WTC11 (cell line): ENCODE data around the gene CHID1. TPM values are rescaled to one million over a fixed set of nuclear protein-coding genes. Genes with fewer than 3 reads are reported as not detected.

Experiments used
- ATAC-seq: fragments of 200-7000 bp; cut with Tn5 transposase; 2 replicates; pipeline ENCODE4 v1.10.0; 2021; ENCODE audit warnings: mild to moderate bottlenecking, moderate library complexity
- CTCF ChIA-PET: fragments of 300-600 bp; sonication (Branson Sonifier 250); formaldehyde crosslinking; loops from one replicate; lab custom pipeline; 2021; ENCODE audit warnings: antibody characterized with exemption; lab: Charles Lee
- POLR2A ChIA-PET: fragments of 350-600 bp; sonication (Branson Sonifier 250); formaldehyde crosslinking; loops from one replicate; lab custom pipeline; 2021; ENCODE audit warnings: antibody characterized with exemption; lab: Charles Lee
- DNase-seq: peaks from one replicate; pipeline ENCODE4 v3.0.0; 2021; ENCODE audit warnings: low spot score
- H3K27ac Mint-ChIP-seq: 2 replicates; pipeline ENCODE4 v1.8.0; 2021; ENCODE audit warnings: mixed read lengths
- H3K27me3 Mint-ChIP-seq: 2 replicates; pipeline ENCODE4 v1.8.0; 2021; ENCODE audit warnings: low read depth, mild to moderate bottlenecking, moderate library complexity, mixed read lengths
- H3K36me3 Mint-ChIP-seq: 2 replicates; pipeline ENCODE4 v1.8.0; 2021; ENCODE audit warnings: mixed read lengths
- H3K4me1 Mint-ChIP-seq: 2 replicates; pipeline ENCODE4 v1.8.0; 2022; ENCODE audit warnings: mixed read lengths
- H3K4me3 Mint-ChIP-seq: 2 replicates; pipeline ENCODE4 v1.8.0; 2021; ENCODE audit warnings: mild to moderate bottlenecking, moderate library complexity, mixed read lengths
- H3K9me3 Mint-ChIP-seq: 2 replicates; pipeline ENCODE4 v1.8.0; 2021; ENCODE audit warnings: mixed read lengths
- ELF4 ChIP-seq: sonication (generic); formaldehyde crosslinking; IDR thresholded peaks from 2 replicates; pipeline ENCODE4 v1.8.1; 2022; ENCODE audit warnings: low read depth, mild to moderate bottlenecking, moderate library complexity, missing genetic modification reagents
- EMX1 ChIP-seq: fragments of 250-450 bp; sonication (Bioruptor Pico); IDR thresholded peaks from 2 replicates; pipeline ENCODE4 v1.8.0; 2021; ENCODE audit warnings: mild to moderate bottlenecking
- ETV6 ChIP-seq: sonication (generic); formaldehyde crosslinking; IDR thresholded peaks from 2 replicates; pipeline ENCODE4 v1.8.1; 2022; ENCODE audit warnings: mild to moderate bottlenecking, missing genetic modification reagents
- FOXJ3 ChIP-seq: sonication (generic); formaldehyde crosslinking; IDR thresholded peaks from 2 replicates; pipeline ENCODE4 v1.9.0; 2021; ENCODE audit warnings: missing genetic modification reagents, mild to moderate bottlenecking, borderline replicate concordance
- GABPB1 ChIP-seq: sonication (generic); formaldehyde crosslinking; IDR thresholded peaks from 2 replicates; pipeline ENCODE4 v1.8.1; 2023; ENCODE audit warnings: mild to moderate bottlenecking, missing genetic modification reagents
- GRHL2 ChIP-seq: fragments of 250-450 bp; sonication (Bioruptor Pico); IDR thresholded peaks from 2 replicates; pipeline ENCODE4 v1.8.0; 2022; ENCODE audit warnings: mild to moderate bottlenecking, moderate library complexity; ENCODE audit not compliant: insufficient replicate concordance, severe bottlenecking
- KAT7 ChIP-seq: sonication (generic); formaldehyde crosslinking; IDR thresholded peaks from 2 replicates; pipeline ENCODE4 v1.8.1; 2023; ENCODE audit warnings: missing genetic modification reagents, mild to moderate bottlenecking, borderline replicate concordance
- MXD4 ChIP-seq: fragments of 250-450 bp; sonication (Bioruptor Pico); IDR thresholded peaks from 2 replicates; pipeline ENCODE4 v1.8.0; 2021; ENCODE audit warnings: mild to moderate bottlenecking, moderate library complexity, borderline replicate concordance
- NFATC4 ChIP-seq: fragments of 250-450 bp; sonication (Bioruptor Pico); IDR thresholded peaks from 2 replicates; pipeline ENCODE4 v1.9.0; 2021; ENCODE audit warnings: mild to moderate bottlenecking
- NFYB ChIP-seq: sonication (generic); formaldehyde crosslinking; conservative IDR thresholded peaks from 2 replicates; pipeline ENCODE4 v1.8.0; 2022; ENCODE audit warnings: low read depth, missing genetic modification reagents
- NR1H2 ChIP-seq: sonication (generic); formaldehyde crosslinking; IDR thresholded peaks from 2 replicates; pipeline ENCODE4 v1.9.0; 2021; ENCODE audit warnings: mild to moderate bottlenecking, moderate library complexity, missing genetic modification reagents
- PRRX2 ChIP-seq: fragments of 250-450 bp; sonication (Bioruptor Pico); IDR thresholded peaks from 2 replicates; pipeline ENCODE4 v1.8.0; 2021; ENCODE audit warnings: mild to moderate bottlenecking
- SMAD3 ChIP-seq: sonication (generic); formaldehyde crosslinking; IDR thresholded peaks from 2 replicates; pipeline ENCODE4 v1.8.0; 2022; ENCODE audit warnings: missing genetic modification reagents, mild to moderate bottlenecking, borderline replicate concordance
- TP53 ChIP-seq: sonication (generic); formaldehyde crosslinking; IDR thresholded peaks from 2 replicates; pipeline ENCODE4 v1.8.1; 2023; ENCODE audit warnings: mild to moderate bottlenecking, missing genetic modification reagents
- ZNF263 ChIP-seq: sonication (generic); formaldehyde crosslinking; IDR thresholded peaks from 2 replicates; pipeline ENCODE4 v1.8.1; 2022; ENCODE audit warnings: low read depth, mild to moderate bottlenecking, moderate library complexity, missing genetic modification reagents
- ZNF423 ChIP-seq: fragments of 250-450 bp; sonication (Bioruptor Pico); IDR thresholded peaks from 2 replicates; pipeline ENCODE4 v2.1.2; 2022; ENCODE audit warnings: mild to moderate bottlenecking, moderate library complexity
- total RNA-seq: library from RNA; stranded (reverse); gene quantifications from 3 replicates; pipeline ENCODE4 v1.2.3, GENCODE V29; 2021
- TF ChIP-seq, protein P1 (sequence below): sonication (generic); formaldehyde crosslinking; IDR thresholded peaks from 2 replicates; pipeline ENCODE4 v1.8.1; 2022; ENCODE audit warnings: mild to moderate bottlenecking, moderate library complexity, missing genetic modification reagents
- TF ChIP-seq, protein P2 (sequence below): fragments of 200-600 bp; IDR thresholded peaks from 2 replicates; pipeline ENCODE4 v1.8.0; 2022; ENCODE audit warnings: antibody characterized with exemption
- TF ChIP-seq, protein P3 (sequence below): sonication (generic); formaldehyde crosslinking; IDR thresholded peaks from 2 replicates; pipeline ENCODE4 v1.8.1; 2023; ENCODE audit warnings: mild to moderate bottlenecking, moderate library complexity, missing genetic modification reagents
- TF ChIP-seq, protein P4 (sequence below): fragments of 250-450 bp; sonication (Bioruptor Pico); conservative IDR thresholded peaks from 2 replicates; pipeline ENCODE4 v1.9.0; 2021; ENCODE audit warnings: mild to moderate bottlenecking

The CHID1 gene
- total RNA-seq, 1 experiment from 2014 or later, result 92.8 TPM

DNA sequence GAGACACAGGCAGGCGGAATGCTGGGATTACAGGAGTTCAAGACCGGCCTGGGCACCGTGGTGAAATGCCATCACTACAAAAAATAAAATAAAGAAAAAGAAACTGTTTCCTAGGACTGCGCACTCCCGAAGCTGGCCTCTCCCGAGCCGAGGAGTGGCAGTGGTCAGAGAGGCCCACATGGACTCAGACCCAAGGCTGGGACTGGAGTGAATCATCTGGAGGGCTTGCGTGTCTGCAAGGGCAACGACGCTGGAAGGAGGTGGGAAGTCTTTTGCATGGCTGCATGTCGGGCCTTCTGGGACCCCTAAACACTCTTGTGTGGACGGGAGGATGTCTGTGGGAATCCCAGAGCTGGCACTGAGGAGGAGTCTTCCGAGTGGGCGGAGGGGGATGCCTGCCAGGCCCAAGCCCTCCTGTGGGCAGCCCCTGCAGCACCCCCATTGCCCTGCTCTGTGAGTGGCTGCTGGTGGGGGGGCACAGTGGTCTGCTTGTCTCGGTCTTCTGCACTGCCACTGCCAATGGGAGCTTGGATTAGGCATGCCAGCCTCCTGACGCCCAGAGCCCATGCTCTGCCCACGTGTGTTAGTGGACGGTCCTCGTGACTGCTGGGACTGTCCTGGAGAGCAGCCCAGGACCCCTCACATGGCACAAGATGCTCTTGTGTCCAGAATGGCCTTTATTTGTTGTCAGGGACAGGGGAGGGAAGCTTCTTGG lies 13.2 kb upstream of the CHID1 start:
- CTCF ChIA-PET, result interaction anchor here (0.8 to 6.1 kb wide), 4 partner anchors 12 to 127 kb away, joined by 3 to 43 read pairs (median 18); partner anchors contain the start of gene CHID1

DNA sequence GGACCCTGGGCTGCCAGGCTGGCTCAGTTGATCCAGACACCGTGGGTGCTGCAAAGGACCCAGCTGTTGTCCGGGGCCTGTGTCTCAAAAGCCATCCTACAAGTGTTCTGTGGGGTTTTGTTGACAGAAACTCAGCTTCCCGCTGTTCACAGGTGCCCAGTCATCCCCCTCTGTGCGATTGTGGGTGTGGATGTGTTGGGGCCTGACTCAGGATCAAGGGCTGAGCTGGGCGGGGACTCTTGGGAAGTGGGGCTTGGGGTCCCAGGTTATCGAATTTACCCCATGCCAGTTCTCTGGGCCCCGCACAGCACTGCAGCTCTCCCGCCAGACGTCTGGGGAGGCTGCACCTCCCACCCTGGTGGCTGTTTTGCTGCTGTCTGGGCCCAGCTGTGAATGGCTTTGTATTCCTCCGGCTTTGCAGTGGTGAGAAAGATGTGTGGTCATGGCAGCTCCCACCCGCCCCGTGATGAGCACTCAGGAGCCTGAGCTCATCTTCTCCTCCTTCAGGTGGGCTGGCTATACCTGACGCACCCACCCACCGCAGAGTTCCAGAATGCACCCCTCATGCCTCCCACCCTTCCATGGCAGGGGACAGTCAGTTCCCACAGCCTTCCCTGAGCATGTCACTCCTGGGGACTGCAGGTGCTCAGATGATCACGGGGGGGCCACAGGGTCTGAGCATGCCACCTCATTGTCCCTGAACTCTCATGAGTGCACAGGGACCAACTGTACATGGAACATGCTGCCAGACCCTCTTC lies 11.5 kb upstream of the CHID1 start:
- no peaks in the 10 kb centered on the region for H3K36me3 Mint-ChIP-seq
- H3K4me3 Mint-ChIP-seq, result no peak overlapping the region
- no peaks in the 10 kb centered on the region for H3K9me3 Mint-ChIP-seq
- no peaks in the 10 kb centered on the region for H3K27me3 Mint-ChIP-seq
- peaks cover 7% of the 10 kb centered on the region for H3K4me1 Mint-ChIP-seq
- DNase-seq, result no peak
- H3K27ac Mint-ChIP-seq, result 0 out of 2 replicates have a peak overlapping the region, but pooled peaks have one; percentile 65
- ChIA-PET POLR2A (interaction anchor here (1.7 kb wide), 1 partner anchor 11 kb away, joined by 4 read pairs; no protein-coding TSS in a partner anchor), CTCF (interaction anchor here (0.9 to 6.1 kb wide), 9 partner anchors 11 to 129 kb away, joined by 3 to 43 read pairs (median 6); partner anchors contain the start of gene CHID1)
- no peak for ATAC-seq
- TF ChIP-seq, protein P1, sequence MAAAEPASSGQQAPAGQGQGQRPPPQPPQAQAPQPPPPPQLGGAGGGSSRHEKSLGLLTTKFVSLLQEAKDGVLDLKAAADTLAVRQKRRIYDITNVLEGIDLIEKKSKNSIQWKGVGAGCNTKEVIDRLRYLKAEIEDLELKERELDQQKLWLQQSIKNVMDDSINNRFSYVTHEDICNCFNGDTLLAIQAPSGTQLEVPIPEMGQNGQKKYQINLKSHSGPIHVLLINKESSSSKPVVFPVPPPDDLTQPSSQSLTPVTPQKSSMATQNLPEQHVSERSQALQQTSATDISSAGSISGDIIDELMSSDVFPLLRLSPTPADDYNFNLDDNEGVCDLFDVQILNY (CRISPR knock-in tag), result no peak
- no peak for TF ChIP-seq ZNF263 (CRISPR knock-in tag)
- TF ChIP-seq SMAD3, result no peak
- TF ChIP-seq, protein P2, sequence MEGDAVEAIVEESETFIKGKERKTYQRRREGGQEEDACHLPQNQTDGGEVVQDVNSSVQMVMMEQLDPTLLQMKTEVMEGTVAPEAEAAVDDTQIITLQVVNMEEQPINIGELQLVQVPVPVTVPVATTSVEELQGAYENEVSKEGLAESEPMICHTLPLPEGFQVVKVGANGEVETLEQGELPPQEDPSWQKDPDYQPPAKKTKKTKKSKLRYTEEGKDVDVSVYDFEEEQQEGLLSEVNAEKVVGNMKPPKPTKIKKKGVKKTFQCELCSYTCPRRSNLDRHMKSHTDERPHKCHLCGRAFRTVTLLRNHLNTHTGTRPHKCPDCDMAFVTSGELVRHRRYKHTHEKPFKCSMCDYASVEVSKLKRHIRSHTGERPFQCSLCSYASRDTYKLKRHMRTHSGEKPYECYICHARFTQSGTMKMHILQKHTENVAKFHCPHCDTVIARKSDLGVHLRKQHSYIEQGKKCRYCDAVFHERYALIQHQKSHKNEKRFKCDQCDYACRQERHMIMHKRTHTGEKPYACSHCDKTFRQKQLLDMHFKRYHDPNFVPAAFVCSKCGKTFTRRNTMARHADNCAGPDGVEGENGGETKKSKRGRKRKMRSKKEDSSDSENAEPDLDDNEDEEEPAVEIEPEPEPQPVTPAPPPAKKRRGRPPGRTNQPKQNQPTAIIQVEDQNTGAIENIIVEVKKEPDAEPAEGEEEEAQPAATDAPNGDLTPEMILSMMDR, result no peak
- TF ChIP-seq, protein P3, sequence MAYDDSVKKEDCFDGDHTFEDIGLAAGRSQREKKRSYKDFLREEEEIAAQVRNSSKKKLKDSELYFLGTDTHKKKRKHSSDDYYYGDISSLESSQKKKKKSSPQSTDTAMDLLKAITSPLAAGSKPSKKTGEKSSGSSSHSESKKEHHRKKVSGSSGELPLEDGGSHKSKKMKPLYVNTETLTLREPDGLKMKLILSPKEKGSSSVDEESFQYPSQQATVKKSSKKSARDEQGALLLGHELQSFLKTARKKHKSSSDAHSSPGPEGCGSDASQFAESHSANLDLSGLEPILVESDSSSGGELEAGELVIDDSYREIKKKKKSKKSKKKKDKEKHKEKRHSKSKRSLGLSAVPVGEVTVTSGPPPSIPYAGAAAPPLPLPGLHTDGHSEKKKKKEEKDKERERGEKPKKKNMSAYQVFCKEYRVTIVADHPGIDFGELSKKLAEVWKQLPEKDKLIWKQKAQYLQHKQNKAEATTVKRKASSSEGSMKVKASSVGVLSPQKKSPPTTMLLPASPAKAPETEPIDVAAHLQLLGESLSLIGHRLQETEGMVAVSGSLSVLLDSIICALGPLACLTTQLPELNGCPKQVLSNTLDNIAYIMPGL (CRISPR knock-in tag), result no peak
- TF ChIP-seq MXD4 (CRISPR knock-in tag), result no peak
- no peak for TF ChIP-seq GABPB1
- TF ChIP-seq EMX1, result no peak
- no peak for TF ChIP-seq KAT7 (CRISPR knock-in tag)
- no peak for TF ChIP-seq PRRX2
- no peak for TF ChIP-seq ETV6 (CRISPR knock-in tag)

More for the DNA sequence above, 13.2 kb upstream of the CHID1 start:
- peaks cover 13% of the 10 kb centered on the region for H3K4me1 Mint-ChIP-seq
- no peaks in the 10 kb centered on the region for H3K36me3 Mint-ChIP-seq
- peak overlapping the region; percentile 70; the same call in 1 of the 2 replicates for H3K27ac Mint-ChIP-seq
- POLR2A ChIA-PET, result no interaction called here
- ATAC-seq (no peak), DNase-seq (no peak)
- no peaks in the 10 kb centered on the region for H3K9me3 Mint-ChIP-seq
- H3K27me3 Mint-ChIP-seq, result no peaks in the 10 kb centered on the region
- no peak overlapping the region for H3K4me3 Mint-ChIP-seq
- TF ChIP-seq FOXJ3 (no peak), NR1H2 (no peak), ZNF423 (CRISPR knock-in tag) (no peak), GRHL2 (CRISPR knock-in tag) (no peak), GABPB1 (no peak)
- TF ChIP-seq, all 79 proteins: peak for 0

DNA sequence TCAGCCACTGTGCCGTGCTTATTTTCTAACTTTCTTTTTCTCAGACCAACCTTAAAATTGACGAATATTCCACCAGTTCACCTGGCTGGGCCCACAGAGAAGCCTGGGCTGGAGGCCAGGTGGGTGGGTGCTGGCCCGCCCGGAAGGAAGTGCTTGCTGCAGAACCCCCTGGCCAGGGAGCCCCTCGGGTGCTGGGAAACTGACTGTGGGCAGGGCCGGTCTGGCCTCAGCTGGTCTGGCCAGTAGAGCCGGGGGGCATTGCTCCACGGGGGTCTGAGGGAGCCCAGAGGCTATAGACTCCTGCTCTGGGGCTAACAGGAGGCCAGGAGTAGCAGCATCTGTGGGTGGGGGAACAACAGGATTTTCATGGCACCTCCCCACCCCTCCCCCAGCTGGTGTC lies 6.8 kb upstream of the CHID1 start:
- H3K27me3 Mint-ChIP-seq, result no peaks in the 10 kb centered on the region
- ATAC-seq (no peak), DNase-seq (no peak)
- no peak overlapping the region for H3K4me3 Mint-ChIP-seq
- H3K27ac Mint-ChIP-seq, result no peak overlapping the region
- ChIA-PET POLR2A (no interaction called here), CTCF (no interaction called here)
- H3K9me3 Mint-ChIP-seq, result no peaks in the 10 kb centered on the region
- H3K36me3 Mint-ChIP-seq, result no peaks in the 10 kb centered on the region
- no peaks in the 10 kb centered on the region for H3K4me1 Mint-ChIP-seq
- TF ChIP-seq KAT7 (CRISPR knock-in tag) (no peak), NFYB (no peak), TP53 (CRISPR knock-in tag) (no peak), ELF4 (CRISPR knock-in tag) (no peak), NR1H2 (no peak), NFATC4 (CRISPR knock-in tag) (no peak), ZNF423 (CRISPR knock-in tag) (no peak)
- TF ChIP-seq, protein P4, sequence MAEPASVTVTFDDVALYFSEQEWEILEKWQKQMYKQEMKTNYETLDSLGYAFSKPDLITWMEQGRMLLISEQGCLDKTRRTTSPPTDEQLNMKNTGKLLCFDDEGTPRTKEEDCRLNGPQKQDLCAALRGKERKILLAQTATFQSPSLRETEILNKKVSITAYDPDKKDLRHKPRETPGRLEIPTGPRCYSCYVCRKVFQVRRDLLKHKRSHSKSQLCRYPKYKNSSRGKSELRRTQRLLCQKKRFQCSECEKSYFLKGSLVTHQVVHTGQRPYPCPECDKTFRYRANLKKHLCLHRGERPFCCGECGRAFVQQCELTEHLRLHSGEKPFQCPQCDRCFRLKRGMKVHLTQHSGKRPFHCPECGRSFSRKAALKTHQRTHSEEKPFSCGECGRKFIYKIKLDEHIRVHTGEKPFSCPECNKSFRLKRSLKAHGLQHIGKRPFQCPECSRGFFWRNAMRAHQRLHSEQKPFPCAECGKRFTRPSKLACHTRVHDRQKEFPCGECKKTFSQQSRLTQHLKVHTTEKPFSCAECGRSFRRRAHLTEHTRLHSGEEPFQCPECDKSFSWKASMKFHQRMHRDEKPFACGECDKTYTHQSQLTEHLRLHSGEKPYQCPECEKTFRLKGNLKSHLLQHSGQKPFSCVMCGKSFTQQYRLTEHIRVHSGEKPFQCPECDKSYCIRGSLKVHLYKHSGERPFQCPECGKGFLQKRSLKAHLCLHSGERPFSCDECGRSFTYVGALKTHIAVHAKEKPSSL, result no peak
